Ishikawa (cell line): ENCODE measurements around the gene AQP2.

Experiments used
- CREB1 ChIP-seq: IDR thresholded peaks from 2 replicates; pipeline ENCODE4 v1.6.1; 2012; ENCODE audit warnings: low read depth
- EGR1 ChIP-seq: IDR thresholded peaks from 2 replicates; pipeline ENCODE4 v1.6.1; 2012
- EP300 ChIP-seq: IDR thresholded peaks from 2 replicates; pipeline ENCODE4 v1.6.1; 2012; ENCODE audit warnings: borderline replicate concordance
- MAX ChIP-seq: IDR thresholded peaks from 2 replicates; pipeline ENCODE4 v1.6.1; 2012
- RAD21 ChIP-seq: IDR thresholded peaks from 2 replicates; pipeline ENCODE4 v1.6.1; 2012; ENCODE audit warnings: low read depth
- REST ChIP-seq: IDR thresholded peaks from 2 replicates; pipeline ENCODE4 v1.6.1; 2012; ENCODE audit warnings: low read depth, mild to moderate bottlenecking
- TAF1 ChIP-seq: IDR thresholded peaks from 2 replicates; pipeline ENCODE4 v1.6.1; 2012; ENCODE audit warnings: low read depth, mild to moderate bottlenecking
- TCF12 ChIP-seq: IDR thresholded peaks from 2 replicates; pipeline ENCODE4 v1.6.1; 2012; ENCODE audit warnings: low read depth
- TEAD4 ChIP-seq: IDR thresholded peaks from 2 replicates; pipeline ENCODE4 v1.6.1; 2012
- YY1 ChIP-seq: IDR thresholded peaks from 2 replicates; pipeline ENCODE4 v1.6.1; 2012; ENCODE audit warnings: low read depth
- TF ChIP-seq, protein P1 (sequence below): IDR thresholded peaks from 2 replicates; pipeline ENCODE4 v1.6.1; 2012

- no peak for TF ChIP-seq RAD21
- TF ChIP-seq TEAD4, result no peak
- no peak for TF ChIP-seq CREB1
- TF ChIP-seq MAX, result no peak
- TF ChIP-seq EP300, result no peak
- TF ChIP-seq TAF1, result no peak
- no peak for TF ChIP-seq EGR1
- TF ChIP-seq REST, result no peak
- TF ChIP-seq, protein P1, sequence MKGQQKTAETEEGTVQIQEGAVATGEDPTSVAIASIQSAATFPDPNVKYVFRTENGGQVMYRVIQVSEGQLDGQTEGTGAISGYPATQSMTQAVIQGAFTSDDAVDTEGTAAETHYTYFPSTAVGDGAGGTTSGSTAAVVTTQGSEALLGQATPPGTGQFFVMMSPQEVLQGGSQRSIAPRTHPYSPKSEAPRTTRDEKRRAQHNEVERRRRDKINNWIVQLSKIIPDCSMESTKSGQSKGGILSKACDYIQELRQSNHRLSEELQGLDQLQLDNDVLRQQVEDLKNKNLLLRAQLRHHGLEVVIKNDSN, result no peak
- no peak for TF ChIP-seq TCF12
- no peak for TF ChIP-seq YY1
These were observed 45.9 kb upstream of the AQP2 start for GRCh38 chr12:49904601-49905000.
